B cell (primary cell): ENCODE data around the gene SCUBE1. TPM values are rescaled to one million over a fixed set of nuclear protein-coding genes. Genes with fewer than 3 reads are reported as not detected.

Source experiments
- ATAC-seq: fragments of 200-7000 bp; cut with Tn5 transposase; one replicate; pipeline ENCODE4 v1.10.0; 2021; ENCODE audit warnings: low read depth, mild to moderate bottlenecking, moderate number of reproducible peaks, moderate library complexity
- CTCF ChIA-PET: fragments of 350-600 bp; sonication (Branson Sonifier 250); formaldehyde crosslinking; loops from one replicate; lab custom pipeline; 2021; ENCODE audit warnings: antibody characterized with exemption, inconsistent platforms; lab: Charles Lee
- POLR2A ChIA-PET: fragments of 350-600 bp; sonication (Branson Sonifier 250); formaldehyde crosslinking; loops from one replicate; lab custom pipeline; 2021; ENCODE audit warnings: antibody characterized with exemption; lab: Charles Lee
- DNase-seq: peaks from one replicate; pipeline ENCODE4 v3.0.0; 2013
- H2AFZ ChIP-seq: 2 replicates; pipeline ENCODE4 v1.6.1; 2012; ENCODE audit warnings: mild to moderate bottlenecking, low read depth, low read length; ENCODE audit not compliant: insufficient read depth, poor library complexity, severe bottlenecking
- H3K27ac ChIP-seq, 2 donors: 1 replicate in 1 of 2; 2 replicates in 1 of 2; pipeline ENCODE4 v1.5.1; 2012 to 2013; ENCODE audit warnings: low read length in 2 of 2, mild to moderate bottlenecking in 2 of 2, moderate library complexity in 1 of 2
- H3K27me3 ChIP-seq, 4 experiments: fragments of 200-600 bp in 1 of 4; sonication (generic) in 1 of 4; replicated peaks in 1 of 4; 1 replicate in 2 of 4; 2 replicates in 2 of 4; pipeline versions ENCODE4 v1.6.1 to v1.7.0; 2013 to 2016; ENCODE audit warnings: low read length in 3 of 4, mild to moderate bottlenecking in 2 of 4, mixed read lengths in 1 of 4, moderate library complexity in 1 of 4; ENCODE audit not compliant: insufficient read depth in 4 of 4, control insufficient read depth in 3 of 4; ENCODE audit errors: control extremely low read depth in 1 of 4
- H3K36me3 ChIP-seq, 2 experiments: replicated peaks in 1 of 2; 1 replicate in 1 of 2; 2 replicates in 1 of 2; pipeline versions ENCODE4 v1.6.1 to v1.7.1; 2013; ENCODE audit warnings: low read length in 1 of 2; ENCODE audit not compliant: insufficient read depth in 2 of 2, control insufficient read depth in 1 of 2; ENCODE audit errors: control extremely low read depth in 1 of 2, extremely low read depth in 1 of 2
- H3K4me1 ChIP-seq, 2 donors: fragments of 200-600 bp in 1 of 2; sonication (generic) in 1 of 2; 1 replicate in 1 of 2; 2 replicates in 1 of 2; pipeline versions ENCODE4 v1.5.1 to v1.6.1; 2013 to 2017; ENCODE audit warnings: low read length in 2 of 2; ENCODE audit not compliant: control insufficient read depth in 2 of 2, insufficient read depth in 2 of 2
- H3K4me2 ChIP-seq: replicated peaks from 2 replicates; pipeline ENCODE3; 2012; ENCODE audit warnings: mild to moderate bottlenecking, low read depth, low read length; ENCODE audit not compliant: poor library complexity, severe bottlenecking
- H3K4me3 ChIP-seq, 5 experiments: fragments of 200-600 bp in 1 of 5; sonication (generic) in 1 of 5; 1 replicate in 3 of 5; 2 replicates in 2 of 5; pipeline versions ENCODE4 v1.5.1 to v1.7.0; 2011 to 2016; ENCODE audit warnings: low read length in 4 of 5, mild to moderate bottlenecking in 4 of 5, low read depth in 2 of 5, control low read depth in 1 of 5, moderate library complexity in 1 of 5; ENCODE audit not compliant: insufficient read depth in 1 of 5; ENCODE audit errors: control extremely low read depth in 1 of 5, extremely low read depth in 1 of 5
- H3K79me2 ChIP-seq: fragments of 200-600 bp; sonication (generic); one replicate; pipeline ENCODE4 v1.6.0; 2016; ENCODE audit warnings: low read length; ENCODE audit not compliant: control insufficient read depth, insufficient read depth
- H3K9ac ChIP-seq: fragments of 200-600 bp; sonication (generic); 2 replicates; pipeline ENCODE4 v1.6.1; 2017; ENCODE audit warnings: mild to moderate bottlenecking, low read length, moderate library complexity
- H3K9me3 ChIP-seq, 3 donors: one replicate each; pipeline versions ENCODE4 v1.6.1 to v1.7.1; 2013; ENCODE audit warnings: low read length in 2 of 3; ENCODE audit not compliant: control insufficient read depth in 2 of 3, insufficient read depth in 1 of 3; ENCODE audit errors: control extremely low read depth in 1 of 3
- H4K20me1 ChIP-seq: 2 replicates; pipeline ENCODE4 v1.6.0; 2012; ENCODE audit warnings: mild to moderate bottlenecking, low read length; ENCODE audit not compliant: insufficient read depth, control insufficient read depth, poor library complexity, severe bottlenecking
- H3K27ac Mint-ChIP-seq: one replicate; pipeline ENCODE4 v1.8.0; 2021; ENCODE audit warnings: mixed read lengths
- H3K27me3 Mint-ChIP-seq: one replicate; pipeline ENCODE4 v1.8.0; 2021; ENCODE audit warnings: mixed read lengths
- H3K4me1 Mint-ChIP-seq: one replicate; pipeline ENCODE4 v1.8.0; 2021; ENCODE audit warnings: mixed read lengths
- H3K4me3 Mint-ChIP-seq: one replicate; pipeline ENCODE4 v1.8.0; 2021; ENCODE audit warnings: mixed read lengths
- H3K9me3 Mint-ChIP-seq: one replicate; pipeline ENCODE4 v1.8.0; 2022; ENCODE audit warnings: mixed read lengths; ENCODE audit not compliant: insufficient read depth
- EZH2 ChIP-seq: IDR thresholded peaks from 2 replicates; pipeline ENCODE4 v1.6.1; 2012; ENCODE audit warnings: borderline replicate concordance, low read depth, mild to moderate bottlenecking, moderate library complexity, low read length; ENCODE audit not compliant: insufficient read depth, poor library complexity, severe bottlenecking
- WGBS: methylation state at CpG from one replicate; pipeline ENCODE4 v1.1.5; 2013; ENCODE audit warnings: missing lambda C conversion rate; ENCODE audit not compliant: insufficient coverage; 5-methylcytosine and 5-hydroxymethylcytosine counted together
- intact Hi-C: fragments of 100-400 bp; cut with micrococcal nuclease; formaldehyde crosslinking; loops from one replicate; pipeline ENCODE4 v1.10.0; 2022
- polyA plus RNA-seq: library from polyadenylated mRNA; depleted of rRNA; stranded (reverse); fragments of >200 nt; gene quantifications from 2 replicates; pipeline ENCODE4 v1.2.3, GENCODE V29; 2012
- total RNA-seq, 2 donors: library from RNA; stranded (reverse); fragments of 120-200 nt in 1 of 2; gene quantifications; 1 replicate in 1 of 2; 2 replicates in 1 of 2; pipeline versions ENCODE4 v1.2.3 to v1.2.4, GENCODE V29; 2013 to 2022
- TF ChIP-seq, protein P1 (sequence below): fragments of 200-600 bp; IDR thresholded peaks from one replicate; pipeline ENCODE4 v1.8.0; 2022; ENCODE audit warnings: antibody characterized with exemption, mild to moderate bottlenecking

Gene SCUBE1
- total and polyA plus RNA-seq, 2 donors (not counting 1 experiment from before 2014, with no cell fraction given), result not detected

DNA sequence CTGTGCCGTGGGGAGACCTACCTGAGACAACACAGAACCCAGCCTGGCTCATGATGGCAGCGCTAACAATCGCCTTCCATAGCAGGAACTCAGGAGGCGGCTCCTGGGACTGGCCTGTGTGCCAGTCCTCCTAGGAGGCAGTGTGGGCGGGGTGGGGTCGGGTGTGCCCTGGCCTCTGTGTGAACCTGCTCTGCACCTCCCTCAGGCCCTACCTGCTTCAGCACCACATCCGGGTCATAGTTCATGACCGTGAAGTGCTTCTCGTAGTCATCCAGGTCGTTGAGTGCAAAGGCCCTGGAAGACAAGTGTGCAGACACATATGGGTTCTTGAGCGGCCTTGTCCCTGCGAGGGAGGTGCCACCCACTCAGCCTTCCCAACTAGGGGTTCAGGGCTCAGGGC is 171.6 kb downstream of the SCUBE1 start:
- ChIA-PET CTCF (no interaction called here), POLR2A (no interaction called here)
- TF ChIP-seq, protein P1, sequence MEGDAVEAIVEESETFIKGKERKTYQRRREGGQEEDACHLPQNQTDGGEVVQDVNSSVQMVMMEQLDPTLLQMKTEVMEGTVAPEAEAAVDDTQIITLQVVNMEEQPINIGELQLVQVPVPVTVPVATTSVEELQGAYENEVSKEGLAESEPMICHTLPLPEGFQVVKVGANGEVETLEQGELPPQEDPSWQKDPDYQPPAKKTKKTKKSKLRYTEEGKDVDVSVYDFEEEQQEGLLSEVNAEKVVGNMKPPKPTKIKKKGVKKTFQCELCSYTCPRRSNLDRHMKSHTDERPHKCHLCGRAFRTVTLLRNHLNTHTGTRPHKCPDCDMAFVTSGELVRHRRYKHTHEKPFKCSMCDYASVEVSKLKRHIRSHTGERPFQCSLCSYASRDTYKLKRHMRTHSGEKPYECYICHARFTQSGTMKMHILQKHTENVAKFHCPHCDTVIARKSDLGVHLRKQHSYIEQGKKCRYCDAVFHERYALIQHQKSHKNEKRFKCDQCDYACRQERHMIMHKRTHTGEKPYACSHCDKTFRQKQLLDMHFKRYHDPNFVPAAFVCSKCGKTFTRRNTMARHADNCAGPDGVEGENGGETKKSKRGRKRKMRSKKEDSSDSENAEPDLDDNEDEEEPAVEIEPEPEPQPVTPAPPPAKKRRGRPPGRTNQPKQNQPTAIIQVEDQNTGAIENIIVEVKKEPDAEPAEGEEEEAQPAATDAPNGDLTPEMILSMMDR, result no peak
- TF ChIP-seq EZH2, result no peak
- Mint-ChIP-seq H3K27me3 (no peaks in the 10 kb centered on the region), H3K27ac (no peak overlapping the region), H3K9me3 (no peaks in the 10 kb centered on the region), H3K4me1 (no peaks in the 10 kb centered on the region), H3K4me3 (no peak overlapping the region)
- no peaks in the 10 kb centered on the region for H3K9me3 ChIP-seq
- no peak overlapping the region for H2AFZ ChIP-seq
- peaks cover 0 to 41% of the 10 kb centered on the region in 2 experiments for H3K36me3 ChIP-seq
- DNase-seq (no peak), ATAC-seq (no peak)
- H3K9ac ChIP-seq, result no peak overlapping the region
- H3K4me2 ChIP-seq, result no peak overlapping the region
- no peaks in the 10 kb centered on the region for H3K79me2 ChIP-seq
- H3K27ac ChIP-seq, result no peak overlapping the region
- H4K20me1 ChIP-seq, result no peaks in the 10 kb centered on the region
- H3K27me3 ChIP-seq, result no peaks in the 10 kb centered on the region
- no peak overlapping the region for H3K4me3 ChIP-seq
- no peaks in the 10 kb centered on the region for H3K4me1 ChIP-seq
- intact Hi-C loops, result no loop called here
- 94% methylated on average over 12 of the region's 12 CpGs for WGBS

DNA sequence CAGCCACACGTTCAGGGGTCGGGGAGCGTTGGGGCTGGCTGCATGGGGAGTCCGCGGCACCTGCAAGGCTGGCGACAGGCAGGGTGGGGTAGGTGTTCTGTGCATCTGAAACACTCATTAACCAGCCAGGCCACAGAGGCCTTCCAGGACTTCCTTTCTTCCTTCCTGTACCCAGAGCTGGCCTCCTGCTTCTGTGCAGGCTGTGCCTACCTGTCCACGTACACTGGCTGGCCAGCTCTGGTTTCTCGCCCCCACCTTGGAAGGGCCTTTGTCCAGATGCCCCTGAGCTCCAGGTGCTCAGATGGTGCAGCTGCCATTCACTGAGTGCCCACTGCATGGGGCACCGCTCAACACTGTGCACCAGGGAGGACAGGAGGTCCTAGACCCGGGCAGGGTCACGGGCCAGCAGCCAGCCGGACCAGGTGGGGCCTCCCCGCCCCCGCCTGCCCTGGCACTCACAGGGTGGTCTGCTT is 172.1 kb downstream of the SCUBE1 start:
- no peaks in the 10 kb centered on the region for H3K9me3 Mint-ChIP-seq
- H4K20me1 ChIP-seq, result no peaks in the 10 kb centered on the region
- no peak overlapping the region for H2AFZ ChIP-seq
- no peak overlapping the region for H3K9ac ChIP-seq
- H3K27me3 ChIP-seq, result no peaks in the 10 kb centered on the region
- H3K4me2 ChIP-seq, result no peak overlapping the region
- no peak overlapping the region for H3K4me3 ChIP-seq
- CTCF ChIA-PET, result no interaction called here
- H3K9me3 ChIP-seq, result no peaks in the 10 kb centered on the region
- no peak overlapping the region for H3K27ac Mint-ChIP-seq
- no peaks in the 10 kb centered on the region for H3K4me1 ChIP-seq
- no peaks in the 10 kb centered on the region for H3K4me1 Mint-ChIP-seq
- intact Hi-C loops, result no loop called here
- no peak for ATAC-seq
- no peak for DNase-seq
- H3K27me3 Mint-ChIP-seq, result no peaks in the 10 kb centered on the region
- TF ChIP-seq EZH2, result no peak
- TF ChIP-seq, protein P1, result no peak
- 83% methylated on average over 9 of the region's 14 CpGs for WGBS
- H3K36me3 ChIP-seq, result peaks cover 0 to 38% of the 10 kb centered on the region in 2 experiments
- H3K79me2 ChIP-seq, result no peaks in the 10 kb centered on the region
- no peak overlapping the region for H3K4me3 Mint-ChIP-seq
- no peak overlapping the region for H3K27ac ChIP-seq
- POLR2A ChIA-PET, result no interaction called here
